Sigmoid colon (tissue), 7 donors: ENCODE results near the gene PCDHB8. TPM values are rescaled to one million over a fixed set of nuclear protein-coding genes. Genes with fewer than 3 reads are reported as not detected.
"Not testable (repeated sequence)": the region's sequence is repeated elsewhere in the genome, so short reads cannot be mapped to it uniquely, and the experiment has no call there.

Experiments
- DNase-seq: peaks from one replicate; pipeline ENCODE4 v3.0.0-alpha.2; 2019
- H3K27ac ChIP-seq, 4 donors: fragments of 200-600 bp; sonication (generic); one replicate each; pipeline ENCODE4 v1.5.1; 2016 to 2019; ENCODE audit warnings: mild to moderate bottlenecking in 1 of 4
- H3K27me3 ChIP-seq, 3 donors: fragments of 200-600 bp; sonication (generic); one replicate each; pipeline ENCODE4 v1.5.1; 2019; ENCODE audit warnings: mild to moderate bottlenecking in 1 of 3
- H3K36me3 ChIP-seq, 4 donors: fragments of 200-600 bp; sonication (generic); one replicate each; pipeline ENCODE4 v1.5.1; 2016 to 2019
- H3K4me1 ChIP-seq, 4 donors: fragments of 200-600 bp; sonication (generic); one replicate each; pipeline ENCODE4 v1.5.1; 2017 to 2019
- H3K4me3 ChIP-seq, 4 donors: fragments of 200-600 bp; sonication (generic); one replicate each; pipeline ENCODE4 v1.5.1; 2017 to 2019; ENCODE audit warnings: mild to moderate bottlenecking in 2 of 4, moderate library complexity in 1 of 4
- H3K9me3 ChIP-seq, 4 donors: fragments of 200-600 bp in 3 of 4; sonication (generic) in 3 of 4; one replicate each; pipeline versions ENCODE4 v1.5.1 to v1.6.1; 2013 to 2019
- EP300 ChIP-seq, 4 donors: sonication (generic); formaldehyde crosslinking; IDR thresholded peaks; one replicate each; pipeline ENCODE4 v1.6.1; 2017; ENCODE audit warnings: antibody characterized with exemption in 4 of 4
- POLR2A ChIP-seq, 2 donors: fragments of 450-650 bp; IDR thresholded peaks; one replicate each; pipeline ENCODE4 v1.6.1; 2016; ENCODE audit warnings: antibody characterized with exemption in 2 of 2, mild to moderate bottlenecking in 2 of 2, moderate library complexity in 2 of 2
- POLR2AphosphoS5 ChIP-seq, 4 donors: sonication (generic); formaldehyde crosslinking; IDR thresholded peaks; one replicate each; pipeline ENCODE4 v1.6.1; 2017; ENCODE audit warnings: antibody characterized with exemption in 4 of 4
- WGBS, 2 donors: extraction: QIAGEN DNeasy Blood & Tissue Kit; methylation state at CpG; one replicate each; pipeline ENCODE4 v1.1.7; 2013; 5-methylcytosine and 5-hydroxymethylcytosine counted together
- intact Hi-C: fragments of 100-400 bp; cut with DNase I; formaldehyde crosslinking; loops from one replicate; pipeline ENCODE4 v1.15.1; 2023
- polyA plus RNA-seq, 3 donors: library from polyadenylated mRNA; stranded (reverse); fragments of 200-250 nt; gene quantifications; one replicate each; pipeline ENCODE4 v1.2.3, GENCODE V29; 2013
- total RNA-seq, 4 donors: library from RNA; depleted of rRNA; stranded (reverse); fragments of >200 nt; gene quantifications; one replicate each; pipeline ENCODE4 v1.1.0, GENCODE V29; 2016
- TF ChIP-seq, protein P1 (sequence below), 4 experiments: fragments of 450-650 bp in 3 of 4; fragments of 200-600 bp in 1 of 4; IDR thresholded peaks; one replicate each; pipeline ENCODE4 v1.5.1; 2016 to 2019; ENCODE audit warnings: antibody characterized with exemption in 4 of 4, mild to moderate bottlenecking in 3 of 4, moderate library complexity in 2 of 4
- donor health status: healthy with polysubstance abuse.
- donor health status: Bipolar disorder and iron deficiency.
- donor health status: healthy.

PCDHB8 gene
- total and polyA plus RNA-seq, 7 donors: 0.19 to 2.3 (median 0.82) TPM; not detected in 2

DNA sequence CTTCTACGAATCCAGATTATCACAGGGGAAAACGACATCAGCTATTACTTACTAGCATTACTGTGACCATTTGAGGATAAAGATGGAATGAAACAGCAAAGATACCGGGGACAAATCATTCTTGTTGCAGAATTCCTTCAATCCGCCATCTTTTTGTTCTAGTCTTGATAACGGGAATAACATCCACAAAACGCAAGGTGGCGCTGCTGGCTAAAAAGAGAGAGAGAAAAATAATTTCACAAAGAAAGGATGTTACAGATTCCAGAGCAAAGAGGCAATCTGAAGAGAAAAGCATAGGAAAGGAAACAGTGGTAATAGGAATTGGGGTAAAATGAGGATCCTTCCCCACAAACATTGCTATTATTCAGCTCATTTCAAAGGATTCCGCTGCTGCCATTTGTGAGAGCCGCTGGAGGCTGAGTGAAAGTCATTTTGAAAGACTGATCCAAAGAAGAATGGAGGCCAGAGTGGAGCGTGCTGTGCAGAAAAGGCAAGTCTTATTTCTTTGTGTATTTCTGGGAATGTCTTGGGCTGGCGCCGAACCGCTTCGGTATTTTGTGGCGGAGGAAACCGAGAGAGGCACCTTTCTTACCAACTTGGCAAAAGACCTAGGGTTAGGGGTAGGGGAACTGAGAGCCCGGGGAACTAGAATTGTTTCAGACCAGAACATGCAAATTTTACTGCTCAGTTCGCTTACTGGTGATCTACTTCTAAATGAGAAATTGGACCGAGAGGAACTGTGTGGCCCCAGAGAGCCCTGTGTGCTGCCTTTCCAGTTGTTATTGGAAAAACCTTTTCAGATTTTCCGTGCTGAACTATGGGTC lies 5.0 kb upstream of the PCDHB8 start, which contains the start of gene PCDHB7:
TSS of gene PCDHB7 (plus strand) at position 264 of the 824 bp plus-strand sequence. CDS start at position 456, 192 bp downstream.
- Histone ChIP-seq H3K36me3 (no peaks in the 10 kb centered on the region), H3K9me3 (peaks cover 8 to 36% (median 17%) of the 10 kb centered on the region in 4 donors), H3K4me1 (no peaks in the 10 kb centered on the region), H3K27ac (no peak within 1 kb of the TSS), H3K4me3 (peak within 1 kb of the TSS in 3 of 4 donors; percentile 2 to 23 (median 12)), H3K27me3 (peaks cover 0 to 34% (median 4%) of the 10 kb centered on the region in 3 donors)
- intact Hi-C loops: no loop called here
- no peak for TF ChIP-seq EP300 (IDR thresholded peaks at IDR 0.05)
- TF ChIP-seq, protein P1, sequence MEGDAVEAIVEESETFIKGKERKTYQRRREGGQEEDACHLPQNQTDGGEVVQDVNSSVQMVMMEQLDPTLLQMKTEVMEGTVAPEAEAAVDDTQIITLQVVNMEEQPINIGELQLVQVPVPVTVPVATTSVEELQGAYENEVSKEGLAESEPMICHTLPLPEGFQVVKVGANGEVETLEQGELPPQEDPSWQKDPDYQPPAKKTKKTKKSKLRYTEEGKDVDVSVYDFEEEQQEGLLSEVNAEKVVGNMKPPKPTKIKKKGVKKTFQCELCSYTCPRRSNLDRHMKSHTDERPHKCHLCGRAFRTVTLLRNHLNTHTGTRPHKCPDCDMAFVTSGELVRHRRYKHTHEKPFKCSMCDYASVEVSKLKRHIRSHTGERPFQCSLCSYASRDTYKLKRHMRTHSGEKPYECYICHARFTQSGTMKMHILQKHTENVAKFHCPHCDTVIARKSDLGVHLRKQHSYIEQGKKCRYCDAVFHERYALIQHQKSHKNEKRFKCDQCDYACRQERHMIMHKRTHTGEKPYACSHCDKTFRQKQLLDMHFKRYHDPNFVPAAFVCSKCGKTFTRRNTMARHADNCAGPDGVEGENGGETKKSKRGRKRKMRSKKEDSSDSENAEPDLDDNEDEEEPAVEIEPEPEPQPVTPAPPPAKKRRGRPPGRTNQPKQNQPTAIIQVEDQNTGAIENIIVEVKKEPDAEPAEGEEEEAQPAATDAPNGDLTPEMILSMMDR (IDR thresholded peaks at IDR 0.05): peak in 1 of 4 experiments; percentile 23
- 33 to 46% methylated on average over 20 of the region's 20 CpGs for WGBS, 2 donors
- DNase-seq: no peak

DNA sequence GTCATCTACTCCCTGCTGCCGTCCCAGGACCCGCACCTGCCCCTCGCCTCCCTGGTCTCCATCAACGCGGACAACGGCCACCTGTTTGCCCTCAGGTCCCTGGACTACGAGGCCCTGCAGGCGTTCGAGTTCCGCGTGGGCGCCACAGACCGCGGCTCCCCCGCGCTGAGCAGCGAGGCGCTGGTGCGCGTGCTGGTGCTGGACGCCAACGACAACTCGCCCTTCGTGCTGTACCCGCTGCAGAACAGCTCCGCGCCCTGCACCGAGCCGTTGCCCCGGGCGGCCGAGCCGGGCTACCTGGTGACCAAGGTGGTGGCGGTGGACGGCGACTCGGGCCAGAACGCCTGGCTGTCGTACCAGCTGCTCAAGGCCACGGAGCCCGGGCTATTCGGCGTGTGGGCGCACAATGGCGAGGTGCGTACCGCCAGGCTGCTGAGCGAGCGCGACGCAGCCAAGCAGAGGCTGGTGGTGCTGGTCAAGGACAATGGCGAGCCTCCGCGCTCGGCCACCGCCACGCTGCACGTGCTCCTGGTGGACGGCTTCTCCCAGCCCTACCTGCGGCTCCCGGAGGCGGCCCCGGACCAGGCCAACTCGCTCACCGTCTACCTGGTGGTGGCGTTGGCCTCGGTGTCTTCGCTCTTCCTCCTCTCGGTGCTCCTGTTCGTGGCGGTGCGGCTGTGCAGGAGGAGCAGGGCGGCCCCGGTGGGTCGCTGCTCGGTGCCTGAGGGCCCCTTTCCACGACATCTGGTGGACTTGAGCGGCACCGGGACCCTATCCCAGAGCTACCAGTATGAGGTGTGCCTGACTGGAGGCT lies 3.1 kb upstream of the PCDHB8 start:
- H3K27ac ChIP-seq, intact Hi-C loops, H3K4me1 ChIP-seq, DNase-seq, H3K4me3 ChIP-seq, H3K36me3 ChIP-seq: not testable (repeated sequence)
- WGBS, 2 donors: 50 to 76% methylated on average over 79 of the region's 79 CpGs
- Histone ChIP-seq H3K9me3 (peaks cover 14 to 50% (median 20%) of the 10 kb centered on the region in 4 donors), H3K27me3 (peaks cover 0 to 49% (median 4%) of the 10 kb centered on the region in 3 donors)

DNA sequence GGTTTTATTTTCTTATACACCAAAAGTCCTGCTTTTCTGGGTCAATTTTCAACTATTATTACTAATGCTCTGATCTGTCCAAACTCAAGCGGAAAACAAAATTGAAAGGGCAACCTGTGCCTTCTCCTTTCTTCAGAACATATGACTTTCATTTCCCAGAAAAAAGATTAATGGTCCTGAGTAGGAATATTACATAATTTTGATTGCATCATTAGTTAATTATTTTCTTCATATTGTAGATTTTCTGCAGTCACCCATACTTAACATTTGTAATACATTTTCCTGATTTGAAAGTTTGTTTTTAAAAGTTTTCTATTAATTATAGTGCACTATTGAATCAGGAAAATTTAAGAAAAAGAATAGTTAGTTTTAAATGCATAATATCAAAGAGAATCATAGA lies 1.7 kb upstream of the PCDHB8 start:
- Histone ChIP-seq H3K27me3 (peaks cover 4 to 57% (median 4%) of the 10 kb centered on the region in 3 donors), H3K4me1 (no peaks in the 10 kb centered on the region), H3K27ac (no peak overlapping the region), H3K36me3 (no peaks in the 10 kb centered on the region), H3K4me3 (no peak overlapping the region), H3K9me3 (peaks cover 14 to 50% (median 20%) of the 10 kb centered on the region in 4 donors)
- TF ChIP-seq, protein P1 (IDR thresholded peaks at IDR 0.05): no peak
- no peak for TF ChIP-seq EP300 (IDR thresholded peaks at IDR 0.05)
- TF ChIP-seq POLR2AphosphoS5 (IDR thresholded peaks at IDR 0.05): no peak
- TF ChIP-seq POLR2A (IDR thresholded peaks at IDR 0.05): peak in 1 of 2 donors; percentile 9
- 65 to 79% methylated on average over 1 of the region's 1 CpG for WGBS, 2 donors
- intact Hi-C loops: no loop called here
- no peak for DNase-seq

DNA sequence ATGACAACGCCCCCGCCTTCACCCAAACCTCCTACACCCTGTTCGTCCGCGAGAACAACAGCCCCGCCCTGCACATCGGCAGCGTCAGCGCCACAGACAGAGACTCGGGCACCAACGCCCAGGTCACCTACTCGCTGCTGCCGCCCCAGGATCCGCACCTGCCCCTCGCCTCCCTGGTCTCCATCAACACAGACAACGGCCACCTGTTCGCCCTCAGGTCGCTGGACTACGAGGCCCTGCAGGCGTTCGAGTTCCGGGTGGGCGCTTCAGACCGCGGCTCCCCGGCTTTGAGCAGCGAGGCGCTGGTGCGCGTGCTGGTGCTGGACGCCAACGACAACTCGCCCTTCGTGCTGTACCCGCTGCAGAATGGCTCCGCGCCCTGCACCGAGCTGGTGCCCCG lies 1.8 kb downstream of the PCDHB8 start:
- peaks cover 4 to 68% (median 4%) of the 10 kb centered on the region in 3 donors for H3K27me3 ChIP-seq
- DNase-seq, H3K4me1 ChIP-seq, H3K27ac ChIP-seq, H3K36me3 ChIP-seq, H3K4me3 ChIP-seq, intact Hi-C loops: not testable (repeated sequence)
- 47 to 78% methylated on average over 35 of the region's 39 CpGs for WGBS, 2 donors
- H3K9me3 ChIP-seq: peaks cover 3 to 53% (median 23%) of the 10 kb centered on the region in 4 donors

DNA sequence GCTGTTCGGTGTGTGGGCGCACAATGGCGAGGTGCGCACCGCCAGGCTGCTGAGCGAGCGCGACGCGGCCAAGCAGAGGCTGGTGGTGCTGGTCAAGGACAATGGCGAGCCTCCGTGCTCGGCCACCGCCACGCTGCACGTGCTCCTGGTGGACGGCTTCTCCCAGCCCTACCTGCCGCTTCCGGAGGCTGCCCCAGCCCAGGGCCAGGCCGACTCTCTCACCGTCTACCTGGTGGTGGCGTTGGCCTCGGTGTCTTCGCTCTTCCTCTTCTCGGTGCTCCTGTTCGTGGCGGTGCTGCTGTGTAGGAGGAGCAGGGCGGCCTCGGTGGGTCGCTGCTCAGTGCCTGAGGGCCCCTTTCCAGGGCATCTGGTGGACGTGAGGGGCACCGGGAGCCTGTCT lies 2.3 kb downstream of the PCDHB8 start:
- DNase-seq, H3K4me3 ChIP-seq, H3K36me3 ChIP-seq, H3K4me1 ChIP-seq, H3K27ac ChIP-seq, intact Hi-C loops: not testable (repeated sequence)
- 43 to 68% methylated on average over 27 to 32 of the region's 32 CpGs for WGBS, 2 donors
- H3K9me3 ChIP-seq: peaks cover 3 to 55% (median 21%) of the 10 kb centered on the region in 4 donors
- peaks cover 4 to 68% (median 4%) of the 10 kb centered on the region in 3 donors for H3K27me3 ChIP-seq

DNA sequence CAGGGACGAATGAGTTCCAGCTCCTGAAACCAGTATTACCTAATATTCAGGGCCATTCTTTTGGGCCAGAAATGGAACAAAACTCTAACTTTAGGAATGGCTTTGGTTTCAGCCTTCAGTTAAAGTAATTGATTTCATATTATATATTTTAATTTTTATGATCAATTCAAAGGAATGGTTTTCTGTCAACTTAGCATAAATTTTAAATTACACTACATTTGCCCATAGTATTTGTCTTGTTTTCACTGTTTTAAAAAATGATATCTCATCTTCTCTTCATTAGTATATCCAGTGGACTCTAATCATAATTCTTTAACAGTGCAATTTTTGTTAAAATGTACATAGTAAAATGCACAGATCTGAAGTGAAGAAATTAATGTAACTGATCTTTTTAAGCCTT lies 2.7 kb downstream of the PCDHB8 start:
- H3K4me3 ChIP-seq: no peak overlapping the region
- no peak overlapping the region for H3K27ac ChIP-seq
- intact Hi-C loops: no loop called here
- H3K9me3 ChIP-seq: peaks cover 3 to 55% (median 19%) of the 10 kb centered on the region in 4 donors
- no peaks in the 10 kb centered on the region for H3K4me1 ChIP-seq
- 55 to 67% methylated on average over 1 of the region's 1 CpG for WGBS, 2 donors
- no peaks in the 10 kb centered on the region for H3K36me3 ChIP-seq
- H3K27me3 ChIP-seq: peaks cover 4 to 68% (median 4%) of the 10 kb centered on the region in 3 donors
- no peak for DNase-seq
- no peak for TF ChIP-seq EP300 (IDR thresholded peaks at IDR 0.05)
- TF ChIP-seq, protein P1 (IDR thresholded peaks at IDR 0.05): no peak
- no peak for TF ChIP-seq POLR2AphosphoS5 (IDR thresholded peaks at IDR 0.05)
- TF ChIP-seq POLR2A (IDR thresholded peaks at IDR 0.05): no peak
